Mucosa of descending colon (tissue), 3 donors: ENCODE results near the gene PAXIP1. TPM values are rescaled to one million over a fixed set of nuclear protein-coding genes. Genes with fewer than 3 reads are reported as not detected.

Experiments
- ATAC-seq: fragments of 200-7000 bp; cut with Tn5 transposase; one replicate; pipeline ENCODE4 v1.9.1; 2020; ENCODE audit warnings: mild to moderate bottlenecking, moderate library complexity
- DNase-seq, 3 donors: peaks; one replicate each; pipeline ENCODE4 v3.0.0-alpha.2; 2020
- H3K36me3 ChIP-seq: fragments of 200-600 bp; one replicate; pipeline ENCODE4 v1.8.0; 2021; ENCODE audit warnings: low read depth, mild to moderate bottlenecking
- H3K4me1 ChIP-seq: fragments of 200-600 bp; one replicate; pipeline ENCODE4 v1.8.0; 2021; ENCODE audit warnings: low read depth, mild to moderate bottlenecking
- H3K4me3 ChIP-seq: fragments of 200-600 bp; one replicate; pipeline ENCODE4 v1.8.0; 2021; ENCODE audit warnings: mild to moderate bottlenecking
- H3K9me3 ChIP-seq: fragments of 200-600 bp; one replicate; pipeline ENCODE4 v1.8.0; 2021; ENCODE audit warnings: mild to moderate bottlenecking
- CTCF ChIP-seq: fragments of 200-600 bp; IDR thresholded peaks from one replicate; pipeline ENCODE4 v1.8.0; 2022; ENCODE audit warnings: antibody characterized with exemption, mild to moderate bottlenecking
- intact Hi-C, 2 donors: fragments of 100-400 bp; cut with DNase I in 1 of 2; cut with micrococcal nuclease in 1 of 2; formaldehyde crosslinking; loops; one replicate each; pipeline versions ENCODE4 v1.11.0 to v1.11.1; 2022; cut with DNase I, micrococcal nuclease
- total RNA-seq, 3 donors: library from RNA; stranded (reverse); fragmentation: NEBNext Ultra II Directional in 2 of 3; extraction: Animal tissue kit (Norgen Biotek cat#: 25700) in 2 of 3; gene quantifications; one replicate each; pipeline versions ENCODE4 v1.2.1 to v1.2.4, GENCODE V29; 2021 to 2023
- donor health status: DM: no; HTN: no; CAD: no; lungs with moderate emphysema.
- donor health status: DM: no; HTN: no; CAD: no.
- donor health status: DM: no; HTN: yes; CAD: no.

Gene PAXIP1
- total RNA-seq, 3 donors from 2014 or later, result 11.2 to 15.9 (median 11.5) TPM

GRCh38 chr7:154967401-154967955 lies 35.4 kb downstream of the PAXIP1 start:
- intact Hi-C loops, result no loop called here
- Histone ChIP-seq H3K4me3 (no peak overlapping the region), H3K9me3 (no peaks in the 10 kb centered on the region), H3K36me3 (no peaks in the 10 kb centered on the region), H3K4me1 (no peaks in the 10 kb centered on the region)
- no peak for ATAC-seq
- no peak for TF ChIP-seq CTCF
- no peak for DNase-seq

DNA sequence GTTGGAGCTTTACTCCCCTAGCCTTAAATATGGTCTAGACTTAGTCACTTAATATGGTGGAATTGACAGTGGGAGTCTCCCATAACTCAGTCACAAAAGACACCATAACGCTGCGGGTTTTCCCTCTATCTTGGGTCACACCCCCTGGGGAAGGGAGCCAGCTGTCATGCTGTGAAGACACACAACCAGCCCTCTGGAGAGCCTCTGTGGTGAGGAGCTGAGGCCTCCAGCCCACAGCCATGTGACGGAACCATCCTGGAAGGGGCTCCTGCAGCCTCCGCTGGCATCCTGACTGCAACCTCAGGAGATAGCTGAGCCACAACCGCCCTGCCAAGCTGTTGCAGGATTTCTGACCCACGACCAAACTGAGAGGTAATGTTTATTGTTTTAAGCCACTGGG lies 37.9 kb downstream of the PAXIP1 start:
- H3K9me3 ChIP-seq, result no peaks in the 10 kb centered on the region
- no peak overlapping the region for H3K4me3 ChIP-seq
- intact Hi-C loops, result no loop called here
- TF ChIP-seq CTCF, result no peak
- no peaks in the 10 kb centered on the region for H3K36me3 ChIP-seq
- H3K4me1 ChIP-seq, result no peaks in the 10 kb centered on the region
- no peak for ATAC-seq
- no peak for DNase-seq

- Histone ChIP-seq H3K9me3 (no peaks in the 10 kb centered on the region), H3K4me1 (no peaks in the 10 kb centered on the region), H3K36me3 (no peaks in the 10 kb centered on the region), H3K4me3 (no peak overlapping the region)
- intact Hi-C loops, result no loop called here
- no peak for TF ChIP-seq CTCF
- ATAC-seq, result no peak
- DNase-seq, result no peak
Observed at GRCh38 chr7:154960063-154960790, 42.7 kb downstream of the PAXIP1 start.

DNA sequence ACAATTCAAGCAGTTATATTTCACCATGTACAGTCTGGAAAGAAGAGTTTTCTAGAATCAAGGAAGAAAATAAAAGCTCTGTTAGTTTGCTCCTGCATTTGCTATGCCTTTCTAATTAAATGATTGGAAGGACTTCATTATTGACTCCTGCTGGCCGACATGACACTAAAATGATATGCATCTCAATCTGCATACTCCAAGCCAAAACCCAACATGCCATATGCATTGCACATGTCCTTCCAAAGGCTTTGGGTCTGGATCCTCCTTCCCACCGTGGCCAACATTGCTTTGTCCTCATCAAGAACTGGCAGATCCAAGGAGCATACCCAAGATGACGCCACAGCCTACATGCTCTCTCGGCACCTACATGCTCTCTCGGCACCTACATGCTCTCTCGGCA lies 46.5 kb downstream of the PAXIP1 start:
- no peaks in the 10 kb centered on the region for H3K36me3 ChIP-seq
- TF ChIP-seq CTCF, result no peak
- no peaks in the 10 kb centered on the region for H3K9me3 ChIP-seq
- H3K4me3 ChIP-seq, result no peak overlapping the region
- ATAC-seq, result no peak
- intact Hi-C loops, result no loop called here
- no peaks in the 10 kb centered on the region for H3K4me1 ChIP-seq
- no peak for DNase-seq

DNA sequence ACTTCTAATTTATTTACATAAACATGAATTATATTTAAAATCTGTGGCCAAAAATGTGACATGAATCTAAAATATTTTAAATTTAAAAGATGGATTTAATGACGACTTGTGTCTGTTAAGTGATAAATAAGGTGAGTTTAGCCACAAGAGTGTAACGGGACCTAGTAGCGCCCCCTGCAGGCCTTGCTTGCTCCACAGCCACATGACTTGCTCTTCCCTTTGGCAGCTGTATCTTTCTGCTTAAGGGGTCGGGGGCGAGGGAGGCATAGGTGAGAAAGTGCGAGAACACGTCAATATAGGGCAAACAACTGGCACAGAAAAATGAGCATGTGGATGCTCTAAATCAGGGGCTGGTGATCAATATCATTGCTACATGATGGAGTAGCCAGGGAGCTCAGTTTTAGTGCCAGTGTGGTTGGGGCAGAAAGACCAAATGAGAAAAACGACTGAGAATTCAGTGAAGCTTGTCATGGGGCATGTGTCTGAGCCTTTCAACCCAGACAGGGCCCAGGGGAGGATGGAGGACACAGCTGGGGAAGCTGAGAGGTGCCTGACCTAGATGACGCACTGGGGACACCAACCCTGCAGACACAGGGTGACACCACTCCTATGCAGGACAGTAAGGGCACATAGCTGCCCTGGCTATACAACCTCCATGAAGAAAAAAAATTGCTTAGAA lies 49.8 kb downstream of the PAXIP1 start:
- intact Hi-C loops, result no loop called here
- no peaks in the 10 kb centered on the region for H3K9me3 ChIP-seq
- H3K36me3 ChIP-seq, result no peaks in the 10 kb centered on the region
- no peak overlapping the region for H3K4me3 ChIP-seq
- DNase-seq (peak; percentile 60 to 85 (median 77)), ATAC-seq (peak; percentile 72)
- no peaks in the 10 kb centered on the region for H3K4me1 ChIP-seq
- peak; percentile 50 for TF ChIP-seq CTCF
